Adrenal gland (tissue), 5 donors: ENCODE results near the gene EXOC6.

Experiments used
- POLR2A ChIP-seq, 2 donors: fragments of 450-650 bp; IDR thresholded peaks; one replicate each; pipeline ENCODE4 v1.6.1; 2017; ENCODE audit warnings: antibody characterized with exemption in 2 of 2, mild to moderate bottlenecking in 2 of 2, moderate library complexity in 1 of 2
- TF ChIP-seq, protein P1 (sequence below), 6 experiments: fragments of 450-650 bp in 4 of 6; fragments of 200-600 bp in 2 of 6; sonication (generic) in 1 of 6; IDR thresholded peaks; 1 replicate in 5 of 6; 2 replicates in 1 of 6; pipeline versions ENCODE4 v1.5.1 to v1.8.0; 2016 to 2021; ENCODE audit warnings: antibody characterized with exemption in 6 of 6, mild to moderate bottlenecking in 2 of 6, moderate library complexity in 1 of 6
- donor health status: DM: no; HTN: no; CAD: no.

GRCh38 chr10:92903633-92904032, 55.3 kb downstream of the EXOC6 start:
- TF ChIP-seq, protein P1, sequence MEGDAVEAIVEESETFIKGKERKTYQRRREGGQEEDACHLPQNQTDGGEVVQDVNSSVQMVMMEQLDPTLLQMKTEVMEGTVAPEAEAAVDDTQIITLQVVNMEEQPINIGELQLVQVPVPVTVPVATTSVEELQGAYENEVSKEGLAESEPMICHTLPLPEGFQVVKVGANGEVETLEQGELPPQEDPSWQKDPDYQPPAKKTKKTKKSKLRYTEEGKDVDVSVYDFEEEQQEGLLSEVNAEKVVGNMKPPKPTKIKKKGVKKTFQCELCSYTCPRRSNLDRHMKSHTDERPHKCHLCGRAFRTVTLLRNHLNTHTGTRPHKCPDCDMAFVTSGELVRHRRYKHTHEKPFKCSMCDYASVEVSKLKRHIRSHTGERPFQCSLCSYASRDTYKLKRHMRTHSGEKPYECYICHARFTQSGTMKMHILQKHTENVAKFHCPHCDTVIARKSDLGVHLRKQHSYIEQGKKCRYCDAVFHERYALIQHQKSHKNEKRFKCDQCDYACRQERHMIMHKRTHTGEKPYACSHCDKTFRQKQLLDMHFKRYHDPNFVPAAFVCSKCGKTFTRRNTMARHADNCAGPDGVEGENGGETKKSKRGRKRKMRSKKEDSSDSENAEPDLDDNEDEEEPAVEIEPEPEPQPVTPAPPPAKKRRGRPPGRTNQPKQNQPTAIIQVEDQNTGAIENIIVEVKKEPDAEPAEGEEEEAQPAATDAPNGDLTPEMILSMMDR (IDR thresholded peaks at IDR 0.05) = no peak
- no peak for TF ChIP-seq POLR2A (IDR thresholded peaks at IDR 0.05)
